ENCODE results near the gene PPP2R5C.
"Not testable (repeated sequence)": the region's sequence is repeated elsewhere in the genome, so short reads cannot be mapped to it uniquely, and the experiment has no call there.

Gene PPP2R5C

DNA sequence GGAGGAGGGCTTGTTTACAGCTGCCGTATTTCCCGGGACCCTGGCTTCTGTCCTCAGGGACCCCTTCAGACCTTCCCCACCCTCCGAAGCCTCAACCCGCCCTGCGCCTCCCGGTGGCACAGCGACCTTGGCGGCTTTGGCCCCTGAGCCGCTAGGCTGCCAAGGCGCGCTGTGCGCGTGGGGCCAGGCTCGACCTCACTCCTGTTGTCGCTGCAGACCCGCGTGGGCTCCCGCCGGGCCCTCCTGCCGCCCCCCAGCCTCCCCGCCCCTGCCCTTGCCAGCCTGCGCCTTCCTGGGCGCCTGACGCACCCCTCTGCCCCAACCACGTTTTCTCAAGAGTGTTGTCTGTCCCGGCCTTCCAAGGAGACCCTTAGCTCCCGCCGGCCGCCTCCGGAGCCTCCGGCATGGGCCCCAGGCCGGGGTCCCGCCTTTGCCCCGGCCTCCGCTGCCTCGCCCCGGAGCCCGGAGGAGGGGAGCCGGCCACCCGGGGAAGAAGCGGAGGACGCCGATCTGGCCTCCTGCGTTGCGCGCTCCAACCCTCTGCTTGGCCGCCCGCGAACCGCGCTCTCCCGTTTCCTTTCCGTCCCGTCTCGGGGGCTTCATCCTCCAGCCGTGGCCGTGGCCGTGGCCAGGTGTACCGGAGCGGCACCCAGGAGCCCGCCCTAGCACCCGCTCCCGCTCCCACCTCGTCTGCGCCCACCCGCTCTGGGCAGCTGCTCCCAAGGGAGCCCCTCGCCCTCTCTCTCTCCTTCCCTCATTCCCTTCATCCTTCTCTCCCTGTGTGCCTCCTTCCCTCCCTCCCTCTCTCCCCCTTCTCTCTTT lies 19.9 kb downstream of the PPP2R5C start:
- DNase-seq (ENCODE audit: low read depth) = peak; percentile 10

DNA sequence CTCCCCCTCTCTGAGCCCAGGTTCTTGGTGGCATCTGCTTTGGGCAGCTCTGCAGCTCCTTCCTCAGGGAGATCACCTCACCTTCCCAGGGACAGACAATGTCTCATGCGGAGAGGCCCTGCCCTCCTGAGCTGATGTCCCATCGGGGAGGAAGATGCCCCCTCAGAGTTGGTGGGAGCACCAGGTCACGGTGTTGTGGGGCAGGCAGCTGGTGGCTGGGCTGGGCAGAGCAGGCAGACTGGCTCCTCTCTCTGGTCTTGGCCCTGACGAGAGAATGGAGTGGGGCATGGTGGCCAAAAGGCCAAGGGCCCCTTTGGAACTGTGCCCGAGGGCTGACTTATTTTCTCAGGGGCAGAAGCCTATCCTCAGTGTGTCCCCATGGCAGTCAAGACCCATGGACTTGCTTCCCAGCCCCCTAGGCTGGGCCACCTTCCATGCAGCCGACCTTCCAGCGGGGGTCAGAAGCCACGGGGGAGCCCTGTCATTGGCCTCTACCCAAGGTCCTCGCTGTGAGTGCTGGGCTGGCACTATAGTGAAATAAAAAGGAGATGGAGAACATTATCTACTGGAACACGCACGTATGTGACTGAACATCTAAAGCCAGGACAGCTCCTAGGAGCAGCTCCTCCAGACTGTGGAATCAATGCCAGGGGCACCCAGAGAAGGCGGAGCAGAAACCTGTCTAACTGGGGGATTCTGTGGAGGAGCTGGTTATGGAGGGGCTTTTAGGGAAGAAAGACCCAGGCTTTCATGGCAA lies 21.9 kb downstream of the PPP2R5C start:
- DNase-seq (ENCODE audit: low read depth) = no peak

DNA sequence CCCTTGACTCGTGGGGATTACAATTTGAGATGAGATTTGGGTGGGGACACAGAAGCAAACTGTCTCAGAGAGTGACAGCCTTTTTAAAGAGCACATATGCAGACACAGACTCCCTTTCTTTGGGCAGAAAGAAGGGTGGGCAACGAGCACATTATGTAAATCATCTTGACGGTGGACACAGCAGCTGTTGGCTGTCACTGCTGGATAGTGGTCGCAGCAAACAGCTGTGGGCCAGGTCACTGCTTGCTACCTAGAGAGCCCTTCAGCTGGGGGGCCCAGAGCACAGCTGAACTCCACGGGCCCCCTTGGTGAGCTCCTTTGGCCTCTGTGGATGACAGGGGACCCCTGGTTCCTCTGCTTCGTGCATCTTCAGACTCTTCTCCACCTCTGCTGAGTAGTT lies 23.1 kb downstream of the PPP2R5C start:
- DNase-seq (ENCODE audit: low read depth) = no peak

DNA sequence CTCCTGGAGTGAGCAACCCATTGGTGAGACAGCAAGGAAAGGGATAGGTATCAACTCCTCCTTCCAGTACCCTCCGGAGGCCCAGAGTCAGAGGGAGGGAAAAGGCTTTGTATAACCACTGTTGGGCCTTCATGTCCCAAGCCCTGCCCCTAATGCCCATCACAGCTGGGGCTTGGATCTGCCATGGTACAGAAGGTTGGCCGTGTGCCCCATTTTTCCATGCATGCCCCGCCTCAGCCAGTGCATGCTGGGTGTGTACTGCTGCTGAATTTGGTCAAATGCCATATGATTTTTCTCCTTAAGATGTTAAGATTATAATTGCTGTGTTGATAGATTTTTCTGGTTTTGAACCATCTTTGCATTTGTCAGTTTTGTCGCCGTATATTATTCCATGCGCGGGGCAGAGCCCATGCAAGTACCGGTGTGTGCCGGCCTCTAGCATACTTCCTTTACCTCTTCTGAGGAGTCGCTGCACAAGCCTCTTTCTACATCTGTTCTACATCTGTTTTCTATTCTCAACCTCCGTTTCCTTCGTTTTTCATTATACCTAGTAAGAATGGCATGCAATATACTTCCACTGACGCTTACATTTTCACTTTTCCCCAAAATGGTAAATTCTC lies 26.6 kb downstream of the PPP2R5C start:
- DNase-seq (ENCODE audit: low read depth) = no peak

DNA sequence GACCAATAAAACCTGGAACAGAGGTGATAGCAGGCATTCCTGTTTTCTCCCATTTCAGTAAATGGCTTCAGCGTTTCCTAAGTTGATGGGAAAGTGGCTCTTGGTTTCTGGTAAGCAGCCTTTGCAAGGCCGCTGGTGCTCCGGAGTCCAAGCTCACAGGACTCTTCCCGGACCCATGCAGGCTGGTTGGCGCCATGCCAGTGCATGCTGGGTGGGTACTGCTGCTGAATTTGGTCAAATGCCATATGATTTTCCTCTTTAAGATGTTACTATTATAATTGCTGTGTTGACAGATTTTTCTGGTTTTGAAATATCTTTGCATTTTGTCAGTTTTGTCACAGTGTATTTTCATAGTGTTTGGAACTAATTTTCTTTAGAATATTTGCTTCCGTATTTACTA lies 27.7 kb downstream of the PPP2R5C start:
- no peak for DNase-seq (ENCODE audit: low read depth)

DNA sequence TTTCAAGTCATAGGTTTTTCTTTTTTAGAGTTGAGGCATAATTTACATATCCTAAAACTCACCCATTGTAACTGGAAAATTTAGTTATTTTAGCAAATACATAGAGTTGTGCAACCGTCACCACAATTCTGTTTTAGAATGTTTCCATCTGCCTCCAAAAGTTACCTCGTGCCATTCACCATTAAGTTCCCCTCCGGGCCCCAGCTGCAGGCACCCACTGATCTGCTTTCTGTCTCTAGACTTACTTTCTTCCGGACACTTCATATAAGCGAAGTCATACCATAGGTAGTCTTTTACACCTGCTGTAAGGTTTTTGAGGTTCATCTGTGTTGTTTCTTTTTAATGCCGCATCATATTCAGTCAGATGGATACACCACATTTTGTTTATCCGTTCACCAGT lies 28.7 kb downstream of the PPP2R5C start:
- DNase-seq (ENCODE audit: low read depth) = no peak

DNA sequence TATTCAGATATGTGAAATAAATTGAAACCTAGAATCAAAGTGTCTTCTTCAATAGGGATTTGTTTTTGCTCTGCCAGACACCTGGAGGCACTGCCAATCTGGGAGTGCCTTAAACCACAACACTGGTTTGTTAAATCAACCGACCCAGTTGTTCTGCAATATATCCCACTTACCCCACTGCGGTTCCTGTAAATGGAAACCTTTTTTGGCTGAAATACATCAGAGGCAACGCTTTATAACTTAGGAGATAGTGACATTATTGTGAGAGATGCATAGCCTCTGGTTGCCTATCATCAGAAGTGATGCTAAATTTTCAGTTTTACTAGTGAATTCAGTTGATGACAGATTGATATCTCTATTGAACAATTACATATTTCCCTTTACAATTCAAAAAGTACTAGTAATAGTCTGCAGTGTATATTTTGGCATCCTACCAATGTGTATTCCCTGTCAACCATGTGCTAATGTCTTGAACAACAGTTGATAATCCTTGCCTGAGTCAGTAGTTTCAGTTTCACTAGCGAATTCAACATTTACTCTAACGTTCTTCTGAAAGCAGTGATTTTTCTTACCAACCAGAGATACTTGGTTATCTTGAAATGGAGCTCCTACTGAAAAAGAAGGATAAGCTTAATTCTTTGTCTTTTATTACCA lies 30.5 kb downstream of the PPP2R5C start:
- DNase-seq (ENCODE audit: low read depth) = no peak

DNA sequence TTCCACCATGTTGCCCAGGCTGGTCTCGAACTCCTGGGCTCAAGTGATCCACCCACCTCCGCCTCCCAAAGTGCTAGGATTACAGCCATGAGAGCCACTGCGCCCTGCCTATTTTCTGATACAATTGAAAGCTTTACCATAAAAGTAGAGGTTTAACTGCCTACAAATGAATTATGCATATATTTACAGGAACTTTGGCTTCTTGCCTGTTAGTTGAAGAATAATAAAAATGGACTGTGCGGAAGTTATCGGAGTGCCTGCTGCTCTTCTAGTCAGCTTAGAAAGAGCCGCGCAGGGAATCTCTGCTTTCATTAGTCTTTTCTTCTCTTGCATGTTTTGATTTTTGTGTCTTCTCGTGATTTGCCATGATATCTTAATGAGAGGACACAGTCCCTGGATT lies 34.5 kb downstream of the PPP2R5C start:
- no peak for DNase-seq (ENCODE audit: low read depth)

DNA sequence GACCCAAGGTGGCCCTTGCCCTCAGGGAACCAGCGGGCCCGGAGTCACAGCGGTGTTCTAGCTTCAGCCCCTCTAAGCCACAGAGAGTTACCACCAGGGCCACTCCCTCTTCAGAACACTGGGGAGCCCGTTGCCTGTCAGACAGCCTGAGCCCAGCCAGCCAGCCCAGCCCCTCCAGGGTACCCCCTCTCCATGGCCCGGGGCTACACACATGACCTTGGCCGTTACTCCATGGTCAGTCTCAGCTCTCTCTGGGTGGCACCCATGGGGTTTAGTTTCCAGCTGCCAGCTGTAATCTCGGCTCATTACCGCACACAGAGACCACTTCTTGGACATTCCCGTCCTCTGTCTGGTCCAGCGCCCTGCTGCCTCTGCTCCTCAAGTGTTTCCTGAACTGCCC lies 35.0 kb downstream of the PPP2R5C start:
- no peak for DNase-seq (ENCODE audit: low read depth)

DNA sequence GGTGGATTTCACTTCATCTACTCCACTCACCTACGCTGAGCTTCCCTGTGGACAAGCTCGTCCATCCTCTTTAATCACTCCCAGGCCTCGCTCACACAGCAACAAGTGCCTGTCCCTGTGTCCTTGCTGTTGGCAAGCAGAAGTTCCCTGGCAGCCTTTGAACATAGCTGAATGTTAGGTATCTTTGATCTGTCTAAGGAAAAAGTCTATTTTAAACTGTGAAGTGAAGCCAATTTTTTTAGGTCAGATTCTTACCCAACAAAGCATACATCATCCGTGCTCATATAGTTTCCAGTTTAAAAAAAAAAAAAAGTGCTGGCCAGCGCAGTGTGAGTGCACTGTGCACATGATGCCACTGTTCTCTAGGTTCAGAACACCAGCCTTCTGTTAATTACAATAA lies 36.3 kb downstream of the PPP2R5C start:
- no peak for DNase-seq (ENCODE audit: low read depth)

DNA sequence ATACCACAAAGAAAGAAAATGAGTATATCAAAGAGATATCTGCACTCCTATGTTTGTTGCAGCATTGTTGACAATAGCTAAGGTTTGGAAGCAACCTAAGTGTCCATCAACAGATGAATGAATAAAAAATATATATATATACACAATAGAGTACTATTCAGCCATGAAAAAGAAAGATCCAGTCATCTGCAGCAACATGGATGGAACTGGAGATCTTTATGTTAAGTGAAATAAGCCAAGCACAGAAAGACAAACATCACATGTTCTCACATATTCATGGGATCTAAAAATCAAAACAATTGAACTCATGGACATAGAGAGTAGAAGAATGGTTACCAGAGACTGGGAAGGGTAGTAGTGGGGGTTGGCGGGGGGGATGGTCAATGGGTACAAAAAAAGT lies 42.9 kb downstream of the PPP2R5C start:
- not testable (repeated sequence) for DNase-seq (ENCODE audit: low read depth)

DNA sequence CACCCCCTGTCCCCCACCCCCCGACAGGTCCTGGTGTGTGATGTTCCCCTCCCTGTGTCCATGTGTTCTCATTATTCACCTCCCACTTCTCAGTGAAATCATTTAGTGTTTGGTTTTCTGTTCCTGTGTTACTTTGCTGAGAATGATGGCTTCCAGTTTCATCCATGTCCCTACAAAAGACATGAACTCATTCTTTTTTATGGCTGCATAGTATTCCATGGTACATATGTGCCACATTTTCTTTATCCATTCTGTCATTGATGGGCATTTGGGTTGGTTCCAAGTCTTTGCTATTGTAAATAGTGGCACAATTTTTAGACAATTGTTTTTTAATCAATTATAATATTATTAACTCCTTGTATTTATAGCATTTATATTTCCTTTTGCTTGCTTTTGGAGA lies 44.7 kb downstream of the PPP2R5C start:
- not testable (repeated sequence) for DNase-seq (ENCODE audit: low read depth)

DNA sequence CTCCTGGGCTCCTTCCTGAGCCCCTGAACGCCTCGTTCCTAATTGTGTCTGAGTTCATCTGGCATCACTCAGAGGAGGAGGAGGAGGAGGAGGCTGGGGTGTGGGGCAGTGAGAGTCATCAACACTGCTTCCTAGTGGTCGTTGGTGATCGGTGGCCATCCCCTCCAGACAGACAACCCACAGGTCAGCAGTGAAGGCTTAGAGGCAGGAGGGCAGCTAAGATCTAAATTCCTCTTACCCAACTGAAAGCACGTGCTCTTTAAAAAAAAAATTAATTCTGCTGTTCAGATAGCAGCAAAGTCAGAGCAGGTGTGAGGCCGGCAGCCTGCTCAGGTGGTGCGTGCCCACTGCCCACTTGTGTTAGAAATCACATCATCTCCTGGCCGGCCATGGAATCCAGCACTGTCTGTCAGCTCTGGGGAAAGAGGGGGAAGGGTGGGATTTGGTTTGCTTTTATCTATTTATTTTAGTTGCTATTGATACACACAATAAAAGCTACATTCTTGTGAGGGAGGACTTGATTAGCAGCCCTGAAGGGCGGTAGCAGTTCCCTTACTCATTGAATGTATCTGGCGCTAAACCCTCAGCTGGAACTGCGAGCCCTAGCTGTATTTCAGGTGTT lies 46.6 kb downstream of the PPP2R5C start:
- DNase-seq (ENCODE audit: low read depth) = no peak

DNA sequence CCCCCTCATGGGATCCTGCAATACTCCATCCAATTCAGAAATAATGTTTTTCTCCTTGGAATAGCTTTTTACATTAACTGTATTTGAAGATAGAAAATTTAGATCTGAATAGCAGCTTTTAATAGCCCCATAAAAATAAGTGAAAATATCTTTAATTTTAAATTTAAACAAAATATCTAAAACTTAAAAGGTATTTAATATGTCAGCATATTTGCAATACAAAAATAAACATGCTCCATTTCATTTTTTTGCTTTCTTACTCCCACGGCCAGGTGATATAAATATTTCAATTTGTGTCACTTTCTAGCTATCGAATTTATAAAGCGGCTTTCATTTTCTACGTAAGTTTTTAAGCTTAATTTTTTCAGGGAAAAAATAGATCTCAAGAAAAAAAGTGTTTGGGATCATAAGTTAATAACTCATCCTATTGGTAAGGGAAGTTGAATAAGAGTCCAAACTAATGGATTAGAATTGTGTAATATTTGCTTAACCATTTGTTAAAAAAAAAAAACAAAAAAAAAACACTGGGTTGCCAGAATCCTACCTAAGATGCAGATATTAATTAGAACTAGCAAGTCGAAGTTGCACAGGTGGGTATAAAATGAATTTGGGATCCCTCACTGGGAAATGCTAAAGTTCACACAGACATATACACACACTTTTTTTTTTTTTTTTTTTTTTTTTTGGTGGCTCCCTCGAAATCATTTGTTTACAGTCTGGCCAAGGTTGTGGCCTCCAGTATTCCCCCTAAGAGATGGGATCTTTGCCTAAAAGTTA lies 47.6 kb downstream of the PPP2R5C start:
- DNase-seq (ENCODE audit: low read depth) = no peak

DNA sequence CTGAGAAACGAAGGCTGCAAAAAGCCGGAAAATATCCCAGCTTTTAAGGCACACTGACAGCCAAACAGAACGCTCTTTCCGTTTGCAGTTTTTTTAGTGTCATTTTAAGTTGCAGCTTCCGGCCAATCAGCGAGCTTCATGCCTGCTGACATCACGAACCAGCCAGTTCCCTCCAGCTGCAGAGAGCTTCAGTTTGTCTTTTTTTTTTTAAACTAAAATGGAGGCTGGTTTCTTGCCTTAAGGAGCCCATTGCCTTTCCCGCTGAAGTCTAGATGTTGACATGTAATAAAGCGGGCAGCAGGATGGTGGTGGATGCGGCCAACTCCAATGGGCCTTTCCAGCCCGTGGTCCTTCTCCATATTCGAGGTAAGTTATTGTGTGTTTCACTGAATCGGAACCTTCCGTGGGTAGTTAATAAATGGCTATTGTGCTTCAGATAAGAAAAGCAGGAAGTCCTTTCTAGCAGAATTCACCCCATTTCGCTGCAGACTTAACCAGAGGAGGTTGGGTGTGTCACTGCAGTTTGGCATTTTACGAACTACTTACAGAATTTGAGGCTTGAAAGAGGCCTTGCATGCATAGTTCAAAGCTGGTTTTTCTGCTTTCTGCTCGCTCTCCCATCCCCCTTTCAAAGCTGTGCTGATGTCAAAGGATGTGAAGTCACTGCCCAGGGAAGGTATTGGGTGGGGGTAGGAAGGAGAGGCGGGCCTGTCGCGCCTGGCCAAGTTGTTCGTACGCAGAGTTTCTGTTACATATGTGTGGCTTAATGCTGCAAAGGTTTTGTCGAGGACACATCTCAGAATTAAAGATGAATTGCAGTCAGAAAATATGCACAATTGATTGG lies 48.4 kb downstream of the PPP2R5C start:
- DNase-seq (ENCODE audit: low read depth) = peak; percentile 75

DNA sequence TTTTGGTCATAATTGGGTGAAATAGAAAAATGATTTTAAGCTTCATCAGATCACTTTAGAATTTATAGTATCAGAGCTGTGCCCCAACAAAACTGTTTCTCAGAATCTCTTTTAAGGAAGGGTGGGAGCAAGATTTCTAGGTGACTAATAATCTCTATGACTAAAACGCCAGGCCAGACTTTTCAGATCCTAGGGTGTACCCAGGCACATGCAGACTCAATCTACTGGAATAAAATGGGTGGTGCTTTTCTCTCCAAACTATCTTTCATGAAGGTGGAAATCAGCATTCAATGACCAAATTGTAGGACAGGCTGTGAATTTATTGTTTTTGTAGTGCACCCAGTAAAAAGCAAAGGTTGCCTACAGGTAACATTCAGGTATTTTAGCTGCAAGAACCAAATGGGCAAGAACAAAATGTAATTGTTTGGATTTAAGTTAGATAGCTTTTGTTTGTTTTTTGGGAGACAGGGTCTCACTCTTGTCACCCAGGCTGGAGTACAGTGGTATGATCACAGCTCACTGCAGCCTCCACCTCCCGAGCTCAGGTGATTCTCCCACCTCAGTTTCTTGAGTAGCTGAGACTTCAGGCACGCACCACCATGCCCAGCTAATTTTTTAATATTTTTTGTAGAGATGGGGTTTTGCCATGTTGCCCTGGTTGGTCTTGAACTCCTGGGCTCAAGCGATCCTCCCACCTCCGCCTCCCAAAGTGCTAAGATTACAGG lies 49.5 kb downstream of the PPP2R5C start:
- no peak for DNase-seq (ENCODE audit: low read depth)

DNA sequence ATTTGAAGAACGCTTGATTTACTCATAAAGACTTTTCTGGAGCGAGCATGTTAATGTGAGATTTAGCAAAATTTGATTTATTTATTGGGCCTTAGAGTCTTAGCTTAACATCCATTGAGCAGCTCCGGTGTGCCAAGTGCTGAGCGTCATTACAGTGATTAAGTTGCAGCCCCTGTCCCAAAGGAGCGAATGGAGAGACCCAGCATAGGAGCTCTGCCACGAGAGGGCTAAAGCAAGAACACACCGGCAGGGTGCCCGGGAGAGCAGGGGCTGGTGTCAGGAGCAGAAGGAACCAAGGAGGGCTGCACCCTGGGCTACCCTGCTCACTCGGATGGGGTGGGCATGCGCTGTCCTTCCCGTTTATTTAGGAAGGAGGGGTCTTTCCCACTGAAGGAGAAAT lies 50.6 kb downstream of the PPP2R5C start:
- DNase-seq (ENCODE audit: low read depth) = no peak

DNA sequence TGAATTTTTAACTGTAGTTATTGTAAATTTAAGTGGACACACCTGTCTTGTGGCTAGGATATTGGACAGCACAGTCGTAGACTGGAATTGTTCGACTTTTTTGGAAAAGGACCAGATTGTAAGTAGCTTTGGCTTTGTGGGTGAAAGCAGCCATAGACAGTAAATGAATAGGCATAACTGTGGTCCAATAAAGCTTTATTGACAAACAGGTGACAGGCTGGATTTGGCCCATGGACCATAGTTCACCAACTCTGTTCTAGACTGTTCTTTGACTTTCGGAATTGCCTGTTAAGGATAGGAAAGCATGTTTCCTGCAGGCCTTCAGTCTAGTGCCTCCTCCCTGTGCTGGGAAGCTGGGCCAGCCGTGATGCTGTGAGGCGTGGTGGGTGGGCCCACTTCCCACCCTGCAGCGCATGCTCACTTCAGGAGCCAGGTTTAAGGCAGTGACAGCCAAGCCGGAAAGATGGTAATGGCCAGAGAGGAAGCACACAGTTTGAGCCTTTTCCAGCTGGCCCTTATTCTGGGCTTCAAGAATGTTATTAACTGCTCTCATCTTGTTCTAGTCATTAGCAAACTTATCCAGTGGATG lies 51.8 kb downstream of the PPP2R5C start:
- no peak for DNase-seq (ENCODE audit: low read depth)

DNA sequence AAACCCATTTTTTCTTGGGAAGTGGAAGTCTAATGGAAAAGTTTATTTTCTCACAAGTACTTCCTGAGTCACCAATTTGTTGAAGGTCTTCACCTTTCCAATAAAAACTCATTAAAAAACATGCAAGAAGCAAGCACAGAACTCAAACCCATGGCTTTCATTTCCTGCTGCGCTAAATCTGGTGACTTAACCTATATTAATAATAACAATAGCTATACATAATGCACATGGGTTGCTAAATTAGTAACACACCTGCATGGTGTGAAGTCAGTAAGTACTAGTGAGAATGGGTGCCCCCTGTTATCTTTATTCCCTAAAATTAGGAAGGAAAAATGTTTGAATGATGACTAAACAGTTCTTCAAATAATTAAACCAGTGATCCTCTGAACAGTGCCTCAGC lies 52.3 kb downstream of the PPP2R5C start:
- DNase-seq (ENCODE audit: low read depth) = no peak

All from activated gamma-delta T cell treated with anti-CD3 and anti-CD28 coated beads, Interleukin-2, amount 50 U/mL, for 16 hours (primary cell).